Stomach (tissue), 9 donors: ENCODE measurements around the gene MARCHF3. TPM values are rescaled to one million over a fixed set of nuclear protein-coding genes. Genes with fewer than 3 reads are reported as not detected.
"Not testable (repeated sequence)": the region's sequence is repeated elsewhere in the genome, so short reads cannot be mapped to it uniquely, and the experiment has no call there.

Experiments used
- DNase-seq, 2 donors: peaks; one replicate each; pipeline versions ENCODE4 v3.0.0 to v3.0.0-alpha.2; 2013 to 2019
- H3K27ac ChIP-seq, 5 donors: fragments of 200-600 bp in 4 of 5; sonication (generic) in 4 of 5; one replicate each; pipeline ENCODE4 v1.5.1; 2013 to 2019; ENCODE audit warnings: mild to moderate bottlenecking in 1 of 5, moderate library complexity in 1 of 5
- H3K27me3 ChIP-seq, 3 donors: fragments of 200-600 bp; sonication (generic); one replicate each; pipeline ENCODE4 v1.5.1; 2017 to 2019; ENCODE audit warnings: mixed run types in 1 of 3
- H3K36me3 ChIP-seq, 4 donors: fragments of 200-600 bp; sonication (generic); 1 replicate in 3 of 4; 2 replicates in 1 of 4; pipeline ENCODE4 v1.5.1; 2016 to 2019
- H3K4me1 ChIP-seq, 4 donors: fragments of 200-600 bp; sonication (generic); one replicate each; pipeline ENCODE4 v1.5.1; 2016 to 2019
- H3K4me3 ChIP-seq, 4 donors: fragments of 200-600 bp; sonication (generic) in 3 of 4; one replicate each; pipeline ENCODE4 v1.5.1; 2016 to 2019; ENCODE audit warnings: mild to moderate bottlenecking in 1 of 4
- H3K9me3 ChIP-seq, 4 donors: fragments of 200-600 bp; sonication (generic); one replicate each; pipeline ENCODE4 v1.5.1; 2016 to 2019
- CTCF ChIP-seq, 7 experiments: fragments of 450-650 bp in 4 of 7; fragments of 200-600 bp in 3 of 7; sonication (generic) in 3 of 7; IDR thresholded peaks; one replicate each; pipeline ENCODE4 v1.5.1; 2016 to 2019; ENCODE audit warnings: antibody characterized with exemption in 7 of 7, control low read depth in 2 of 7, mild to moderate bottlenecking in 1 of 7
- EP300 ChIP-seq: sonication (generic); formaldehyde crosslinking; IDR thresholded peaks from one replicate; pipeline ENCODE4 v1.6.1; 2017; ENCODE audit warnings: antibody characterized with exemption
- POLR2A ChIP-seq, 4 donors: fragments of 450-650 bp; IDR thresholded peaks; one replicate each; pipeline ENCODE4 v1.6.1; 2016; ENCODE audit warnings: antibody characterized with exemption in 4 of 4, control low read depth in 2 of 4, mild to moderate bottlenecking in 1 of 4, moderate library complexity in 1 of 4
- POLR2AphosphoS5 ChIP-seq, 3 donors: sonication (generic); formaldehyde crosslinking; IDR thresholded peaks; one replicate each; pipeline ENCODE4 v1.6.1; 2016; ENCODE audit warnings: antibody characterized with exemption in 3 of 3
- WGBS, 5 donors: extraction: QIAGEN DNeasy Blood & Tissue Kit in 3 of 5; methylation state at CpG; one replicate each; pipeline versions ENCODE4 v1.1.5 to v1.1.7; 2013 to 2018; 5-methylcytosine and 5-hydroxymethylcytosine counted together
- intact Hi-C: fragments of 100-400 bp; cut with DNase I; formaldehyde crosslinking; loops from one replicate; pipeline ENCODE4 v1.15.1; 2023; ENCODE audit warnings: low total_unique reads
- polyA plus RNA-seq, 3 donors: library from polyadenylated mRNA; stranded (reverse); fragments of 200-250 nt; gene quantifications; one replicate each; pipeline ENCODE4 v1.2.3, GENCODE V29; 2013
- total RNA-seq, 5 donors: library from RNA; depleted of rRNA; stranded (reverse); fragments of >200 nt; gene quantifications; one replicate each; pipeline versions ENCODE4 v1.1.0 to v1.2.3, GENCODE V29; 2014 to 2016
- donor health status: healthy with polysubstance abuse.
- donor health status: Bipolar disorder and iron deficiency.
- donor health status: healthy.

Gene MARCHF3
- total and polyA plus RNA-seq, 8 donors, result 1.1 to 11.9 (median 2.6) TPM; not detected in 1

GRCh38 chr5:127027539-127027938 is 2.8 kb downstream of the MARCHF3 start:
- no peak for DNase-seq
- 96 to 100% (median 98%) methylated on average over 1 of the region's 1 CpG for WGBS, 5 donors
- H3K4me3 ChIP-seq, result no peak overlapping the region
- intact Hi-C loops, result no loop called here
- peaks cover 0 to 13% (median 5%) of the 10 kb centered on the region in 3 donors for H3K27me3 ChIP-seq
- H3K27ac ChIP-seq, result no peak overlapping the region
- H3K9me3 ChIP-seq, result no peaks in the 10 kb centered on the region
- H3K36me3 ChIP-seq, result no peaks in the 10 kb centered on the region
- peaks cover 8 to 24% (median 16%) of the 10 kb centered on the region in 4 donors for H3K4me1 ChIP-seq
- TF ChIP-seq POLR2AphosphoS5 (IDR thresholded peaks at IDR 0.05) (no peak), EP300 (no peak), CTCF (IDR thresholded peaks at IDR 0.05) (no peak), POLR2A (IDR thresholded peaks at IDR 0.05) (no peak)

- Histone ChIP-seq H3K27ac (no peak overlapping the region), H3K4me3 (no peak overlapping the region), H3K4me1 (peaks cover 3 to 19% (median 10%) of the 10 kb centered on the region in 4 donors), H3K36me3 (no peaks in the 10 kb centered on the region), H3K9me3 (no peaks in the 10 kb centered on the region), H3K27me3 (no peaks in the 10 kb centered on the region)
- WGBS, 5 donors, result 90 to 96% (median 93%) methylated on average over 2 of the region's 2 CpGs
- DNase-seq, result no peak
- TF ChIP-seq EP300 (no peak), POLR2AphosphoS5 (IDR thresholded peaks at IDR 0.05) (no peak), POLR2A (IDR thresholded peaks at IDR 0.05) (no peak), CTCF (IDR thresholded peaks at IDR 0.05) (no peak)
- intact Hi-C loops, result no loop called here
Measured at GRCh38 chr5:127026166-127026565, 4.2 kb downstream of the MARCHF3 start.

GRCh38 chr5:127025467-127025866 is 4.9 kb downstream of the MARCHF3 start:
- WGBS, 5 donors, result 80 to 85% (median 84%) methylated on average over 1 of the region's 1 CpG
- Histone ChIP-seq H3K4me1 (peaks cover 0 to 15% (median 6%) of the 10 kb centered on the region in 4 donors), H3K4me3 (no peak overlapping the region), H3K27ac (no peak overlapping the region), H3K36me3 (no peaks in the 10 kb centered on the region), H3K9me3 (no peaks in the 10 kb centered on the region), H3K27me3 (no peaks in the 10 kb centered on the region)
- no peak for DNase-seq
- TF ChIP-seq POLR2AphosphoS5 (IDR thresholded peaks at IDR 0.05) (no peak), CTCF (IDR thresholded peaks at IDR 0.05) (no peak), EP300 (no peak), POLR2A (IDR thresholded peaks at IDR 0.05) (no peak)
- intact Hi-C loops, result no loop called here

GRCh38 chr5:127024821-127025220 is 5.5 kb downstream of the MARCHF3 start:
- no peak overlapping the region for H3K4me3 ChIP-seq
- H3K27me3 ChIP-seq, result no peaks in the 10 kb centered on the region
- WGBS, 5 donors, result 69 to 85% (median 80%) methylated on average over 4 of the region's 4 CpGs
- no peak for TF ChIP-seq CTCF (IDR thresholded peaks at IDR 0.05)
- TF ChIP-seq POLR2AphosphoS5 (IDR thresholded peaks at IDR 0.05), result no peak
- no peak for TF ChIP-seq POLR2A (IDR thresholded peaks at IDR 0.05)
- TF ChIP-seq EP300, result no peak
- peaks cover 0 to 14% (median 6%) of the 10 kb centered on the region in 4 donors for H3K4me1 ChIP-seq
- intact Hi-C loops, result no loop called here
- H3K9me3 ChIP-seq, result no peaks in the 10 kb centered on the region
- no peak overlapping the region for H3K27ac ChIP-seq
- no peaks in the 10 kb centered on the region for H3K36me3 ChIP-seq
- DNase-seq, result no peak

- H3K27ac ChIP-seq, H3K4me1 ChIP-seq, H3K9me3 ChIP-seq, H3K36me3 ChIP-seq, intact Hi-C loops, H3K27me3 ChIP-seq, H3K4me3 ChIP-seq, DNase-seq: not testable (repeated sequence)
- 95 to 98% (median 97%) methylated on average over 7 of the region's 7 CpGs for WGBS, 5 donors
Measured at GRCh38 chr5:127023552-127024191, 6.7 kb downstream of the MARCHF3 start.
